Posterior cingulate gyrus (tissue), 11 donors: ENCODE data around the gene NUTM1.
"Not testable (repeated sequence)": the region's sequence is repeated elsewhere in the genome, so short reads cannot be mapped to it uniquely, and the experiment has no call there.

ENCODE experiments used
- DNase-seq, 10 donors: peaks; one replicate each; pipeline versions ENCODE4 v3.0.0 to v3.0.0-alpha.2; 2020 to 2021; ENCODE audit warnings: mixed read lengths in 3 of 10
- intact Hi-C: fragments of 100-400 bp; cut with DNase I; formaldehyde crosslinking; loops from one replicate; pipeline ENCODE4 v1.15.1; 2023

The NUTM1 gene

GRCh38 chr15:34403160-34403598 is 60.1 kb downstream of the NUTM1 start:
- DNase-seq, intact Hi-C loops: not testable (repeated sequence)

GRCh38 chr15:34403899-34404298 is 60.8 kb downstream of the NUTM1 start:
- DNase-seq, intact Hi-C loops: not testable (repeated sequence)
